BLaER1 treated with 17β-estradiol and CSF1 and Interleukin-3, amounts not matched to agents 10 nM and 100 nM (cell line): ENCODE results near the gene TMEM243.

ENCODE experiments used
- H3K27ac ChIP-seq, 11 experiments: shearing (Covaris generic); formaldehyde crosslinking; 2 replicates each; pipeline ENCODE4 v1.8.1; 2022
- H3K27me3 ChIP-seq, 11 experiments: shearing (Covaris generic); formaldehyde crosslinking; 2 replicates each; pipeline ENCODE4 v1.8.1; 2022
- H3K36me3 ChIP-seq, 11 experiments: shearing (Covaris generic); formaldehyde crosslinking; 2 replicates each; pipeline ENCODE4 v1.8.1; 2022
- H3K4me1 ChIP-seq, 10 experiments: shearing (Covaris generic); formaldehyde crosslinking; 2 replicates each; pipeline ENCODE4 v1.8.1; 2022
- H3K4me2 ChIP-seq, 11 experiments: shearing (Covaris generic); formaldehyde crosslinking; 2 replicates each; pipeline ENCODE4 v1.8.1; 2022
- H3K4me3 ChIP-seq, 10 experiments: shearing (Covaris generic); formaldehyde crosslinking; 2 replicates each; pipeline ENCODE4 v1.8.1; 2022
- H3K9ac ChIP-seq, 11 experiments: shearing (Covaris generic); formaldehyde crosslinking; 2 replicates each; pipeline ENCODE4 v1.8.1; 2022
- H3K9me3 ChIP-seq, 11 experiments: shearing (Covaris generic); formaldehyde crosslinking; replicated peaks in 1 of 11; 2 replicates each; pipeline ENCODE4 v1.8.1; 2022
- H4K20me1 ChIP-seq, 11 experiments: shearing (Covaris generic); formaldehyde crosslinking; 2 replicates each; pipeline ENCODE4 v1.8.1; 2022
- Cebpa-rat ChIP-seq, 11 experiments: shearing (Covaris generic); IDR thresholded peaks; 2 replicates each; pipeline ENCODE4 v1.8.1; 2022

Gene TMEM243

DNA sequence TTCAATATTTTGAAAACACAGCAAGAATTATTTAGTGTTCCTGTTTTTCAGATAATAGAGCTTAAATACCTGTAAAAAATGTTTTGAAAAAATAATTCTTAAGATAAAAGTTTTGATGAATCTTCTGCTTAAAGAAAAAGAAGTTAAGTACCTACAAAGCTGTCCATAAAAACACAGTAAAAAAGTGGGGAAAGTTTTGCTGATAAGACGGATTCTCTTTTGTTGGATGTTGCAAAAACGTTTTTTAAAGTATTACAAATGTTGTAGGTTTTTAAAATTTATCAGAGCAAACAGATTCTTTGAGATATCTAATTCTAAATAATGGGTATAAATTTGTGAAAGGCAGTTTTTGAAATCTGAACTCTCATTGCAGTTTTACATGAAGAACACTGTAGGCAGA lies 55.1 kb downstream of the TMEM243 start:
- Histone ChIP-seq H3K4me1 (no peaks in the 10 kb centered on the region), H3K36me3 (peaks cover 79 to 98% (median 89%) of the 10 kb centered on the region in 11 experiments), H3K27me3 (no peaks in the 10 kb centered on the region), H3K27ac (no peak overlapping the region), H3K9ac (no peak overlapping the region), H3K4me3 (no peak overlapping the region), H4K20me1 (peaks cover 13 to 80% (median 44%) of the 10 kb centered on the region in 11 experiments; a peak in 19 of 22 replicates), H3K9me3 (no peaks in the 10 kb centered on the region), H3K4me2 (no peak overlapping the region)
- no peak for TF ChIP-seq Cebpa-rat (IDR thresholded peaks at IDR 0.05)

DNA sequence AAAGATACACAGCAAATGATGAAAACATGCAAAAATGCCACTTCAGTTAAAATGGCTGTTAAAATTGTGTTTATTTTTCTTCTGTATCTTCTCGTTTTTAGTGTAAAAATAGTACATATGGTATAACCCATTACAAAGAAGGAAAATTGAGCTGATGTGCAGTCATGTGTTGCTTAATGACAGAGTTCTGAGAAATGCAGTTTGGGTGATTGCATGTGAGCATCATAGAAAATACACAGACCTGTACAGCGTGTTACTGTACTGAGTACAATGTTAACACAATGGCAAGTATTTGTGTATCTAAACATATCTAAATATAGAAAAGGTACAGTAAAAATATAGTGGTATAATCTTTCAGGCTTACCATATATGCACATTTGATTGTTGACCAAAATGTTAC lies 60.0 kb downstream of the TMEM243 start:
- Histone ChIP-seq H3K36me3 (peaks cover 31 to 87% (median 50%) of the 10 kb centered on the region in 11 experiments), H3K4me2 (no peak overlapping the region), H4K20me1 (peaks cover 23 to 98% (median 82%) of the 10 kb centered on the region in 11 experiments; a peak in 19 of 22 replicates), H3K9ac (no peak overlapping the region), H3K9me3 (no peaks in the 10 kb centered on the region), H3K4me3 (no peak overlapping the region), H3K4me1 (peaks cover 14 to 31% (median 24%) of the 10 kb centered on the region in 10 experiments), H3K27ac (no peak overlapping the region), H3K27me3 (no peaks in the 10 kb centered on the region)
- TF ChIP-seq Cebpa-rat (IDR thresholded peaks at IDR 0.05): no peak

DNA sequence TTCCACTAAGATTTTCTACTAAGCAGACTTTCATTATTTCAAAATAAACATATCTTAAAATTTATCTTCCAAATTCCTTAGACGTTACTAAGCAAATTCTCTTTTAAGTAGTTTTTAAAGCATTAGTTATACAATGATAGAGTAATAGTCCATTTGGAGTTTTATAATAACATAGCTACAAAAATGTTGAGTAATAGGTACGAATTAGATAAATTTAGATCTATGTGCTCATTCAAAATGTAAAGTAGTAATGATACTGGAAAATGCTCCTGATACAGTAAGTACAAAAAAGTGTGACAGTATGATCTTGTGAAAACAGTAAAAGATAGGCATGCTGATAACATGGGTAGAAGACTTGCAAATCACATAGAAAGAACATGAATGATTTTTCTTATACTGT lies 62.8 kb downstream of the TMEM243 start:
- Histone ChIP-seq H3K27me3 (no peaks in the 10 kb centered on the region), H3K27ac (no peak overlapping the region)

DNA sequence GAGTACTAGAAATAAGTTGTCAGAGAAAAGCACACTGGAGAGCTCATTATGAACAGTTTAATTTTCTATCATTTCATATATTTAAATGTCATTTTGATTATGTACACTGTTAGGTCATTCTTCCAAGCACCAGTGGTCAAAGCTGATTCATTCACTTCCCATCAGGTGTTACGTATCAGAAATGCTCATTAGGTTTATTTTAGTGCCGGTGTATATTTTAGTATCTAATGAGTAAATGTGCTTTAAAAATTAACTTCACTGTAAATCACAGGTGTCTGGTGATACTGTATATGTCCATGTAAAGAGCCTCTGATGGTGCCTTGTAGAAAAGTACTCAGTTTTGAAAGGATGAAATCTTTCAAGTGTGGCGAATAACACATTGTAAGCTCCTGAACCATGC lies 63.7 kb downstream of the TMEM243 start:
- H3K36me3 ChIP-seq: peaks cover 5 to 51% (median 23%) of the 10 kb centered on the region in 11 experiments; a peak in 14 of 22 replicates
- H3K9ac ChIP-seq: 0 out of 22 replicates have a peak overlapping the region, but pooled peaks of 1 of the 11 experiments have one; percentile 15
- H3K9me3 ChIP-seq: no peaks in the 10 kb centered on the region
- peaks cover 25 to 48% (median 38%) of the 10 kb centered on the region in 10 experiments for H3K4me1 ChIP-seq
- no peak overlapping the region for H3K27ac ChIP-seq
- H3K4me2 ChIP-seq: peak overlapping the region; percentile 2 to 99 (median 73); a peak in 20 of 22 replicates
- no peaks in the 10 kb centered on the region for H3K27me3 ChIP-seq
- H3K4me3 ChIP-seq: no peak overlapping the region; a peak in 3 of 20 replicates
- peaks cover 14 to 73% (median 66%) of the 10 kb centered on the region in 11 experiments; a peak in 19 of 22 replicates for H4K20me1 ChIP-seq
- TF ChIP-seq Cebpa-rat (IDR thresholded peaks at IDR 0.05): no peak

More for the DNA sequence above, 62.8 kb downstream of the TMEM243 start:
- H3K36me3 ChIP-seq: peaks cover 5 to 59% (median 26%) of the 10 kb centered on the region in 11 experiments; a peak in 16 of 22 replicates
- peak overlapping the region in 9 of 11 experiments; percentile 2 to 99 (median 85); a peak in 15 of 22 replicates for H3K4me2 ChIP-seq
- no peak overlapping the region for H3K9ac ChIP-seq
- H3K4me1 ChIP-seq: peaks cover 17 to 41% (median 31%) of the 10 kb centered on the region in 10 experiments
- peaks cover 18 to 82% (median 68%) of the 10 kb centered on the region in 11 experiments; a peak in 19 of 22 replicates for H4K20me1 ChIP-seq
- H3K4me3 ChIP-seq: no peak overlapping the region
- no peak for TF ChIP-seq Cebpa-rat (IDR thresholded peaks at IDR 0.05)
- H3K9me3 ChIP-seq: no peaks in the 10 kb centered on the region

DNA sequence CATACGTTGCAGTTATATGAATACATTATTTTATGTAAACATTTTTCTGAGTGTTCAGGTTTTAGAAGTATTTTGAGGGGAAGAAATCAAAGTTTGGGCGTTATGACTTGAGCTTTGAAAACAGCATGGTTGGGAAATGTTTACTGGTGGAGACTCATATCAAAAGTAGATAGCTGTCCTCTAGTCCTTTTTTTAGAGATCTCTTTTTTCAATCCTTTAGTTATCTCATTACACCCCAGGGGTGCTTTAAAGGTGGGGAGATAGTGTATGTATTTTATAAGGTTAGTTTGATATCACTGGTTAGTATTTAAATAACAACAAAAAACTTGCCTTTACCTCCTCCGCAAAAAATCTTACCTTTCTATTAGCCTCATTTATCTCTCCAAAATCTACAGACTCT lies 65.0 kb downstream of the TMEM243 start:
- no peaks in the 10 kb centered on the region for H3K9me3 ChIP-seq
- H3K9ac ChIP-seq: peak overlapping the region; percentile 96 to 99 (median 98)
- peaks cover 25 to 48% (median 38%) of the 10 kb centered on the region in 10 experiments for H3K4me1 ChIP-seq
- no peaks in the 10 kb centered on the region for H3K27me3 ChIP-seq
- no peak for TF ChIP-seq Cebpa-rat (IDR thresholded peaks at IDR 0.05)
- peak overlapping the region; percentile 64 to 91 (median 83) for H3K4me3 ChIP-seq
- peaks cover 0 to 39% (median 14%) of the 10 kb centered on the region in 11 experiments; a peak in 12 of 22 replicates for H3K36me3 ChIP-seq
- peak overlapping the region in 9 of 11 experiments; percentile 95 to 99 (median 98); a peak in 14 of 22 replicates for H3K27ac ChIP-seq
- H3K4me2 ChIP-seq: peak overlapping the region; percentile 85 to 99 (median 90)
- H4K20me1 ChIP-seq: peaks cover 14 to 61% (median 53%) of the 10 kb centered on the region in 11 experiments; a peak in 19 of 22 replicates

DNA sequence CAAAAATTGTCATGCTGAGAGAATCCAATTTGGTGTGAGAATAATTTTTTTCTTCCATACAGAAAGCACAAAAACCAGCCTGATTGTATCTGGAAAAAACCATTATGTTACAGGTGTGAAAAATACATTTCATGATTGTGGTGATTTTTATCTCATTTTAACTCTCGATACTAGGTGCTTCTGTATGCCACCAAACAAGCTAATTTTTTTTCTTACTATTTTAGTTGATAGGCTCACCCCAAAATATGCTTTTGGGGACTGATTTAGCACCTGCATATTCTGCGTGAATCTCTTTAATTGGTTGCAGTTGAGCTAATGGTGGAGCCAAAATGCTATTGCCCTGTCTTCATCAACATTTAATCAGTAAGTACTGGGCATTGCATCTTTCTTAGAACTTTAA lies 65.4 kb downstream of the TMEM243 start:
- H4K20me1 ChIP-seq: peaks cover 14 to 57% (median 49%) of the 10 kb centered on the region in 11 experiments; a peak in 18 of 22 replicates
- peak overlapping the region; percentile 64 to 91 (median 83) for H3K4me3 ChIP-seq
- peaks cover 0 to 35% (median 10%) of the 10 kb centered on the region in 11 experiments; a peak in 10 of 22 replicates for H3K36me3 ChIP-seq
- H3K4me1 ChIP-seq: peaks cover 25 to 48% (median 38%) of the 10 kb centered on the region in 10 experiments
- H3K4me2 ChIP-seq: peak overlapping the region; percentile 85 to 99 (median 90)
- peak overlapping the region; percentile 96 to 99 (median 98) for H3K9ac ChIP-seq
- no peak for TF ChIP-seq Cebpa-rat (IDR thresholded peaks at IDR 0.05)
- no peaks in the 10 kb centered on the region for H3K9me3 ChIP-seq
- no peaks in the 10 kb centered on the region for H3K27me3 ChIP-seq
- peak overlapping the region; percentile 95 to 99 (median 98); a peak in 20 of 22 replicates for H3K27ac ChIP-seq

DNA sequence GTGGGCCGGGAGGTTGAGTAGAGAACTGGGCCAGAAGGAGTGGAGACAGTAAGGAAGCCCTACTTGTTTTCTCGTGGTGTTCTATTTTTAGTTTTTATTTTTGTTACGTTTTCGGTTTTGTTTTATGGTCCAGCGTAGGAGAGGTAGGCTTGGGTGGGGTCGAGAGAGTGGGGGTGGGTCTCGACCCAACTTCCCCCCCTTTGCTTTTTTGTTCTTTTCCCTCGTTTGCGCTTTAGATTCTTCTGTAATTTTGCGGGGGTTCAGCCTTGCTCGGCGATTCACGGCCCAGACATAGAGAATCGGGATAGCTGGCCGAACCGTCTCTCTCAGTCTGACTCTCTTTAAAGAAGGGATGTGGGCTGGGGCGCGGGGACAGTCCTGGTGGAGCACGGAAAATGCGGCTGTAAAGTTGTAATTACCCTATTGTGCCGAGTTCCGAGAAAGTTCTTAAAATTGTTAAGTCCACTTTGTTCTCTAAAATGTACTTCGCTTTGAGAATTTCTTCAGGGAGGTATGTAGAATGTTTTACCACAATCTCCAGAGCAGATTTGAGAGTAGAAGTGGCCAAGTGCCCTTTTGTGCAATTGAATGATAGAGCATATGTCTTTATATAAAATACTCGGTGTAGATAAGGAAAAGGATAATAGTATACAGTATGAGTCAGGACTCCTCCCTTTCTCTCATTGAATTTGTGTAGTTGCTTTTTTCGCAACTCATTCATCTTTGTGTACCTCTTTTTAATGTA lies 66.5 kb downstream of the TMEM243 start:
- no peaks in the 10 kb centered on the region for H3K9me3 ChIP-seq
- peak overlapping the region; percentile 64 to 91 (median 83) for H3K4me3 ChIP-seq
- peak overlapping the region; percentile 96 to 99 (median 98) for H3K9ac ChIP-seq
- peaks cover 13 to 47% (median 41%) of the 10 kb centered on the region in 11 experiments; a peak in 18 of 22 replicates for H4K20me1 ChIP-seq
- H3K27ac ChIP-seq: peak overlapping the region; percentile 95 to 99 (median 98)
- peaks cover 0 to 29% (median 9%) of the 10 kb centered on the region in 11 experiments; a peak in 10 of 22 replicates for H3K36me3 ChIP-seq
- H3K4me2 ChIP-seq: peak overlapping the region; percentile 85 to 99 (median 90)
- H3K27me3 ChIP-seq: no peaks in the 10 kb centered on the region
- H3K4me1 ChIP-seq: peaks cover 25 to 48% (median 38%) of the 10 kb centered on the region in 10 experiments
- no peak for TF ChIP-seq Cebpa-rat (IDR thresholded peaks at IDR 0.05)

DNA sequence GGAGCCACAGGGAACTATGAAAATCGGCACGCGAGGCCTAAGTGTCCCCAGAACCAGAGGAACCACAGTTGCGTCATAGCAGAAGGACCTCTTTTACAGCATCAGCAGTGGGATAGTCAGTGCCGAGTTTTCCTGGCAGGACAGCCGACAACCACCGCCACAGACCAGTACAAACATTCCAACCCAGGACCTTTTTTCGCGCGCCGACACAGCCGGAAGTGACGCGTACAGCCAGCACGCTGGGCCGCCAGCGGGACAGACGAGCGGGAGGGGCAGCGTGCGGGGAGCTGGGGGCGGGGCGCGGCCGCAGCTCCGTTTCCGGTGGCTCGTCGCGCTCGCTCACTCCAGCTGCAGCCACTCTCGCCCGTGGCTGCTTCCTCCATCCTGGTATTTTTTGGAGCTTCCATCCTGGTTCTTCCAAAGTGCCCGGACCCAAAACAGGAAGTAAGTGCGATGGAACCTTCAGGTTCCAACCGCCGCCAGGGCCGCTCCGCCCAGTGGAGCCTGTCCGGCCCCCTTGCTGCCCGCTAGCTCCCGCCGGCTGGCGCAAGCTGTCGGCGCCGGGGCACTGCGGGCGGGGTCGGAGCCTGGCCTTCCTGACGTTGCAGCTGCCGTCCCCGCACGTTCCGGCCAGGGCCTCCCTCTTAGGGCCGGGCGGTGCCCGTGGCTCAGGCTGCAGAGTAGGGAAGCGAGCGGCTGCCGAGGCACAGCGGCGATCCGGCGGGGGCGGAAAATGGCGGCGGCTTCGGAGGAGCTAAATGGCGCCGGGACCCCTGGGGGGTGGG lies 67.2 kb downstream of the TMEM243 start, which contains the start of gene DMTF1:
TSS of gene DMTF1 (plus strand) at position 342 of the 785 bp plus-strand sequence. CDS start 12,489 bp downstream, outside the sequence.
- peak in 1 of 11 experiments; percentile 49; a peak in 2 of 22 replicates for TF ChIP-seq Cebpa-rat (IDR thresholded peaks at IDR 0.05)
- H3K4me2 ChIP-seq: peak within 1 kb of the TSS; percentile 85 to 99 (median 90)
- peaks cover 0 to 4% (median 3%) of the 10 kb centered on the region in 11 experiments; a peak in 4 of 22 replicates for H3K9me3 ChIP-seq
- H3K9ac ChIP-seq: peak within 1 kb of the TSS; percentile 96 to 99 (median 98)
- peaks cover 12 to 41% (median 33%) of the 10 kb centered on the region in 11 experiments; a peak in 18 of 22 replicates for H4K20me1 ChIP-seq
- peak within 1 kb of the TSS; percentile 64 to 91 (median 83) for H3K4me3 ChIP-seq
- H3K27ac ChIP-seq: peak within 1 kb of the TSS; percentile 95 to 99 (median 98)
- H3K36me3 ChIP-seq: peaks cover 0 to 21% (median 5%) of the 10 kb centered on the region in 11 experiments; a peak in 10 of 22 replicates
- peaks cover 25 to 45% (median 38%) of the 10 kb centered on the region in 10 experiments for H3K4me1 ChIP-seq
- H3K27me3 ChIP-seq: no peaks in the 10 kb centered on the region
